ENCODE measurements around the gene PPP2R5B.
A peak's percentile ranks its signal among the peaks of the same experiment; 100 is the strongest.

The PPP2R5B gene

GRCh38 chr11:64893194-64894069 is 31.1 kb upstream of the PPP2R5B start:
- no peak for DNase-seq (ENCODE audit: low read depth)

GRCh38 chr11:64894070-64894811 is 30.2 kb upstream of the PPP2R5B start:
- peak; percentile 95 for TF ChIP-seq CTCF (IDR thresholded peaks at IDR 0.05; ENCODE audit: low read depth, low read length, missing control alignments)
- no peak overlapping the region for H3K4me3 ChIP-seq (ENCODE audit: low read depth, low read length)
- DNase-seq (ENCODE audit: low read depth) = no peak

More at GRCh38 chr11:64893194-64894069, 31.1 kb upstream of the PPP2R5B start:
- peak; percentile 4 for TF ChIP-seq CTCF (IDR thresholded peaks at IDR 0.05; ENCODE audit: low read depth, low read length, missing control alignments)
- no peak overlapping the region for H3K4me3 ChIP-seq (ENCODE audit: low read depth, low read length)

GRCh38 chr11:64894812-64895452 is 29.6 kb upstream of the PPP2R5B start:
- DNase-seq (ENCODE audit: low read depth) = no peak
- H3K4me3 ChIP-seq (ENCODE audit: low read depth, low read length) = no peak overlapping the region
- TF ChIP-seq CTCF (IDR thresholded peaks at IDR 0.05; ENCODE audit: low read depth, low read length, missing control alignments) = no peak

GRCh38 chr11:64896448-64897022 is 28.0 kb upstream of the PPP2R5B start:
- DNase-seq (ENCODE audit: low read depth) = no peak
- no peak for TF ChIP-seq CTCF (IDR thresholded peaks at IDR 0.05; ENCODE audit: low read depth, low read length, missing control alignments)
- no peak overlapping the region for H3K4me3 ChIP-seq (ENCODE audit: low read depth, low read length)

- no peak overlapping the region for H3K4me3 ChIP-seq (ENCODE audit: low read depth, low read length)
- no peak for DNase-seq (ENCODE audit: low read depth)
- TF ChIP-seq CTCF (IDR thresholded peaks at IDR 0.05; ENCODE audit: low read depth, low read length, missing control alignments) = no peak
These were observed 27.0 kb upstream of the PPP2R5B start for GRCh38 chr11:64897381-64898075.

- no peak for DNase-seq (ENCODE audit: low read depth)
- no peak for TF ChIP-seq CTCF (IDR thresholded peaks at IDR 0.05; ENCODE audit: low read depth, low read length, missing control alignments)
- H3K4me3 ChIP-seq (ENCODE audit: low read depth, low read length) = no peak overlapping the region
These were observed 26.4 kb upstream of the PPP2R5B start for GRCh38 chr11:64898076-64898445.
